ENCODE data around the gene DHTKD1. TPM values are rescaled to one million over a fixed set of nuclear protein-coding genes. Genes with fewer than 3 reads are reported as not detected.

The DHTKD1 gene
- total RNA-seq, 1 donor from 2014 or later: 18.4 TPM

- Histone ChIP-seq H3K4me3 (ENCODE audit: low read depth, low read length) (peak within 1 kb of the TSS; percentile 99), H3K27me3 (ENCODE audit: control insufficient read depth, insufficient read depth, low read length) (no peaks in the 10 kb centered on the region), H3K36me3 (ENCODE audit: control insufficient read depth, insufficient read depth, low read length) (no peaks in the 10 kb centered on the region)
- TF ChIP-seq, protein P1, sequence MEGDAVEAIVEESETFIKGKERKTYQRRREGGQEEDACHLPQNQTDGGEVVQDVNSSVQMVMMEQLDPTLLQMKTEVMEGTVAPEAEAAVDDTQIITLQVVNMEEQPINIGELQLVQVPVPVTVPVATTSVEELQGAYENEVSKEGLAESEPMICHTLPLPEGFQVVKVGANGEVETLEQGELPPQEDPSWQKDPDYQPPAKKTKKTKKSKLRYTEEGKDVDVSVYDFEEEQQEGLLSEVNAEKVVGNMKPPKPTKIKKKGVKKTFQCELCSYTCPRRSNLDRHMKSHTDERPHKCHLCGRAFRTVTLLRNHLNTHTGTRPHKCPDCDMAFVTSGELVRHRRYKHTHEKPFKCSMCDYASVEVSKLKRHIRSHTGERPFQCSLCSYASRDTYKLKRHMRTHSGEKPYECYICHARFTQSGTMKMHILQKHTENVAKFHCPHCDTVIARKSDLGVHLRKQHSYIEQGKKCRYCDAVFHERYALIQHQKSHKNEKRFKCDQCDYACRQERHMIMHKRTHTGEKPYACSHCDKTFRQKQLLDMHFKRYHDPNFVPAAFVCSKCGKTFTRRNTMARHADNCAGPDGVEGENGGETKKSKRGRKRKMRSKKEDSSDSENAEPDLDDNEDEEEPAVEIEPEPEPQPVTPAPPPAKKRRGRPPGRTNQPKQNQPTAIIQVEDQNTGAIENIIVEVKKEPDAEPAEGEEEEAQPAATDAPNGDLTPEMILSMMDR (IDR thresholded peaks at IDR 0.05; ENCODE audit: insufficient read depth, low read length, severe bottlenecking): no peak
- DNase-seq (ENCODE audit: low read depth): peak; percentile 94
- peak; percentile 13 for FAIRE-seq
Measured at GRCh38 chr10:12042797-12043651, 25.7 kb upstream of the DHTKD1 start, which contains the start of gene UPF2. TSS of gene UPF2 (minus strand) at chr10:12042809. CDS start at chr10:12035423, 7,386 bp downstream.

- DNase-seq (ENCODE audit: low read depth): no peak
- H3K27me3 ChIP-seq (ENCODE audit: control insufficient read depth, insufficient read depth, low read length): no peaks in the 10 kb centered on the region
- TF ChIP-seq, protein P1 (IDR thresholded peaks at IDR 0.05; ENCODE audit: insufficient read depth, low read length, severe bottlenecking): no peak
- H3K4me3 ChIP-seq (ENCODE audit: low read depth, low read length): no peak overlapping the region
- H3K36me3 ChIP-seq (ENCODE audit: control insufficient read depth, insufficient read depth, low read length): no peaks in the 10 kb centered on the region
- no peak for FAIRE-seq
Measured at GRCh38 chr10:12045596-12045995, 23.2 kb upstream of the DHTKD1 start.

GRCh38 chr10:12048547-12048946 lies 20.2 kb upstream of the DHTKD1 start:
- DNase-seq (ENCODE audit: low read depth) (no peak), FAIRE-seq (no peak)
- Histone ChIP-seq H3K36me3 (ENCODE audit: control insufficient read depth, insufficient read depth, low read length) (no peaks in the 10 kb centered on the region), H3K27me3 (ENCODE audit: control insufficient read depth, insufficient read depth, low read length) (no peaks in the 10 kb centered on the region), H3K4me3 (ENCODE audit: low read depth, low read length) (no peak overlapping the region)
- TF ChIP-seq, protein P1 (IDR thresholded peaks at IDR 0.05; ENCODE audit: insufficient read depth, low read length, severe bottlenecking): no peak

GRCh38 chr10:12050528-12050927 lies 18.2 kb upstream of the DHTKD1 start:
- TF ChIP-seq, protein P1 (IDR thresholded peaks at IDR 0.05; ENCODE audit: insufficient read depth, low read length, severe bottlenecking): no peak
- no peak for FAIRE-seq

GRCh38 chr10:12051241-12051640 lies 17.5 kb upstream of the DHTKD1 start:
- TF ChIP-seq, protein P1 (IDR thresholded peaks at IDR 0.05; ENCODE audit: insufficient read depth, low read length, severe bottlenecking): no peak
- FAIRE-seq (no peak), DNase-seq (ENCODE audit: low read depth) (no peak)
- H3K36me3 ChIP-seq (ENCODE audit: control insufficient read depth, insufficient read depth, low read length): no peaks in the 10 kb centered on the region
- no peaks in the 10 kb centered on the region for H3K27me3 ChIP-seq (ENCODE audit: control insufficient read depth, insufficient read depth, low read length)
- no peak overlapping the region for H3K4me3 ChIP-seq (ENCODE audit: low read depth, low read length)

More at GRCh38 chr10:12050528-12050927, 18.2 kb upstream of the DHTKD1 start:
- DNase-seq (ENCODE audit: low read depth): no peak
- Histone ChIP-seq H3K4me3 (ENCODE audit: low read depth, low read length) (no peak overlapping the region), H3K36me3 (ENCODE audit: control insufficient read depth, insufficient read depth, low read length) (no peaks in the 10 kb centered on the region), H3K27me3 (ENCODE audit: control insufficient read depth, insufficient read depth, low read length) (no peaks in the 10 kb centered on the region)
